ENCODE measurements around the gene LDLRAP1.

LDLRAP1 gene

GRCh38 chr1:25544243-25544764 is 898 bp downstream of the LDLRAP1 start:
- DNase-seq, result no peak

DNA sequence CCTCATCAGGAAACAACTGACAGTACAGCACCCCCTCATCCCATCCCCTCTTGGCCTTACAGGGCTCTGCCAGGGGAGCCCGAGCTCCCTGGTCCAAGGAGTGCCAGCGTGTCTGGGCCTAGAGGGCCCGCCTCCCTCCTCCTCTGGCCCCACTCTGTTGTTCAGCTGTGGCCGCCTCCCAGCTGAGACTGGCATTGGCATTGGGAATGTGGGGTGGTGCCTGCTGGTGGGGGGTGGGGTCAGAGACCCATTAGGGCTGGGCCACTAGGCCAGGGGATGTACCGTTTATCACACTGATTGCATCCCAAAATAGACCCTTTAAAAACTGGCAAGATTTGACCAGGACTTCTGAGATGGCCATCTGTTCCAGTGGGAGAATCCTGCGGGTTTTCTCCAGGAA is 1.4 kb downstream of the LDLRAP1 start:
- DNase-seq, result no peak

DNA sequence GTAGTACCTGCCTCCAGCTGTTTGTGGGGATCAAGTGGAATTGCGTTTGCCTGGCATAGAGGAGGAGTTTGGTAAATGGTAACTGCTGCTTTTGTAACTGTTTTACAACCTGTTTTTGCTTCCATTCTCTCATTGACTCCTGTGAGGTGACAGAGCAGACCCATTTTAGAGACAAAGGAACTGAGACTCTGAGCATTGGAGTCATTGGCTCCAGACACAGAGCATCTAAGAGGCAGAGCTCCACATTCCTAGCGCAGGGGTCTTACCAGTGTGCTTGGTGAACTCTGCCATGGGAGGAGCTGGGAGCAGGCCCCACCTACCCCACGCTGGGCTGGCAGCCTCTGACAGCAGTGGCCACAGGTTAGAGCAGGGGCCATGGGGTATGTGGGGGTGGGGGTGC is 2.4 kb downstream of the LDLRAP1 start:
- no peak for DNase-seq

DNA sequence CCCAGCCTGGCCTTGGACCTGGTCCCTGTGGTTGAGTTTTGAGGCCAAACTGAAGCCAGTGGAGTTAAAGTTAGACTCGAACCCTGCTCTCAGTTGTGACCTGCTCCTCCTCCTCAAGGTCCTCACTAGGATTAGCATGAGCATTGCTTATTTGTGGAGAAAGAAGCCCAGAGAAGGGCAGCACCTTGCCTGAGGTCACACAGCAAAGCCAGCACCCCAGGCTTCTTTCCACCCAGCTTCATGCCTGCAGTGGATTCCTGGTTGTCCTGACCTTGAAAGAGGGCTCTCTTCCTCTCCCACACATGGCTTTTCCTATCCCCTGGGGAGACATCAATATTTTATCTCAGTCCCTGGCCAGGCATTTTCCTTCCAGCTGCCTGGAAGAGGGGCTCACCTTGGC is 2.8 kb downstream of the LDLRAP1 start:
- no peak for DNase-seq

DNA sequence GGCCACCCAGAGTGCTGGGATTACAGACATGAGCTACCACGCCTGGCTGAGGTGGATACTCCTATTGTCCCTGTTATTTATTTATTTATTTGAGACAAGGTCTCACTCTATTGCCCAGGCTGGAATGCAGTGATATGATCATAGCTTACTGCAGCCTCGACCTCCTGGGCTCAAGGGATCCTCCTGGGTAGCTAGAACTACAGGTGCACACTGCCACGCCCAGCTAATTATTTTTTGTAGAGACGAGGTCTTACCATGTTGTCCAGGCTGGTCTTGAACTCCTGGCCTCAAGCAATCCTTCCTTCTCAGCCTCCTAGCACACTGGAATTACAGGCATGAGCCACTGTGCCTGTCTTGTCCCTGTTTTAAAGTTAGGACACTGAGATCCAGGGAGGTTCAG is 5.2 kb downstream of the LDLRAP1 start:
- DNase-seq, result no peak

- DNase-seq, result peak; percentile 88
Observed at GRCh38 chr1:25549273-25550154, 6.1 kb downstream of the LDLRAP1 start.

- peak; percentile 70 for DNase-seq
Observed at GRCh38 chr1:25550155-25550506, 6.7 kb downstream of the LDLRAP1 start.

GRCh38 chr1:25550683-25551310 is 7.4 kb downstream of the LDLRAP1 start:
- DNase-seq, result no peak

DNA sequence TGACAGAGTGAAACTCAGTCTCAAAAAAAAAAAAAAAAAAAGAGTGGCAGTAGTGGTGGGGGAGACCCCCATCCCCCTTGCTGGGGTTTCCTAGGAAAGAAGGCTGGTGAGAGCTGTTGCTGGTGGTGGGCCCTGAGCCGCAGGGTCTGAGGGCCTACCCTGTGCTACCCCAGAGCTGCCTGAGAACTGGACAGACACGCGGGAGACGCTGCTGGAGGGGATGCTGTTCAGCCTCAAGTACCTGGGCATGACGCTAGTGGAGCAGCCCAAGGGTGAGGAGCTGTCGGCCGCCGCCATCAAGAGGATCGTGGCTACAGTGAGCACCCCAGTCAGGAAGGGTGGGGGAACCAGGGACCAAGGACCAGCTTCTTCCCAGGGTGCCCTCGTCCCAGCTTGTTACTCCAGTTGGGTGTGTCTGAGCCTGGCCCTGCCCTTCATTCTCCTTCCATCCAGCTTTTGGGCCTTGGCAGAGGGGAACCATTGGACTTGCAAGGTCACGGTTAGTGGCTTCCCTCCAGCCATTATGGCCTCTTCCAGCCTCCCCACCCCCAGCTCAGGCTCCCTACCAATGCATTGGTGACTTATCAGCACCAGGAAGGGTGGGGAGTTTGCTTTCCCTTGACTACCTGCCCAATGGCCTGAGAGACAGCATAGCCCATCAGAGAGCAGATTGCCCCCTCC is 10.5 kb downstream of the LDLRAP1 start:
- DNase-seq, result no peak

GRCh38 chr1:25554430-25554780 is 11.0 kb downstream of the LDLRAP1 start:
- no peak for DNase-seq

DNA sequence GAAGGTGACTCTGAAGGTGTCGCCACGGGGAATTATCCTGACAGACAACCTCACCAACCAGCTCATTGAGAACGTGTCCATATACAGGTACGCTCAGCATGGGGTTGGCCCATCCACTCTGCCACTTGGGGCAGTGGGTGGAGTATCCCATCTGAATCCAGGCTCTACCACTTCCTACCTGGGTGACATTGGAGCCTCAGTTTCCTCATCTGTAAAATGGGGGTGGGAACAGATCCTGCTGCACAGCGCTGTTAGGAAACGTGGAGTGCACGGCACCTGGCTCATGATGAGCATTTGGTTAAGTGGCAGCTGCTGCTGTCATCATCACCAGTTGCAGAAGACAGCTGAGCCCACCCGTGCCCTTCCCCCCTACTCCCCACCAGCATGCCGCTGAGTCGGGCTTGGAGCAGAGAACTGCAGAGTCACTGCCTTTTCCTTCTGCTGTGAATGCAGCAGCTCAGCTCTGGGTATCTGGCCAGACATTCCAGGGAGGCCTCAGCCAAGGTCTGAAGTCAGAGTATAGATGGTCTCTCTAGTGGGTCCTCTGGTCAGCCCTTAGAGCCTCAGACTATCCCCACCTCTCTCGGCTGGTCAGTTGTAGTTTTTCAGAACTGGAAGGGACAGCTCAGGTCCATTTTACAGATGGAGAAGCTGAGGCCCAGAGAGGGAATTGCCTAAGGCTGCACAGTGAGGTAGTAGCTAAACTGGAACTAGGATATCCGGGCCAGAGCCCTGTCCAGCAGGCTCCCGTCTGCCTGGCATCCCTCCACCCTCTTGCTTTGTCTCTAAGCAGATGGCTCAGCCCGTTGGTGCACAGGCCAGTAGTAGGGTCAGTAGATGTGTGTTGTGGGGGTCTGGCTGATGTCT is 11.7 kb downstream of the LDLRAP1 start:
- DNase-seq, result no peak

- DNase-seq, result no peak
Observed at GRCh38 chr1:25555753-25556092, 12.3 kb downstream of the LDLRAP1 start.

- DNase-seq, result no peak
Observed at GRCh38 chr1:25556132-25556670, 12.8 kb downstream of the LDLRAP1 start.

DNA sequence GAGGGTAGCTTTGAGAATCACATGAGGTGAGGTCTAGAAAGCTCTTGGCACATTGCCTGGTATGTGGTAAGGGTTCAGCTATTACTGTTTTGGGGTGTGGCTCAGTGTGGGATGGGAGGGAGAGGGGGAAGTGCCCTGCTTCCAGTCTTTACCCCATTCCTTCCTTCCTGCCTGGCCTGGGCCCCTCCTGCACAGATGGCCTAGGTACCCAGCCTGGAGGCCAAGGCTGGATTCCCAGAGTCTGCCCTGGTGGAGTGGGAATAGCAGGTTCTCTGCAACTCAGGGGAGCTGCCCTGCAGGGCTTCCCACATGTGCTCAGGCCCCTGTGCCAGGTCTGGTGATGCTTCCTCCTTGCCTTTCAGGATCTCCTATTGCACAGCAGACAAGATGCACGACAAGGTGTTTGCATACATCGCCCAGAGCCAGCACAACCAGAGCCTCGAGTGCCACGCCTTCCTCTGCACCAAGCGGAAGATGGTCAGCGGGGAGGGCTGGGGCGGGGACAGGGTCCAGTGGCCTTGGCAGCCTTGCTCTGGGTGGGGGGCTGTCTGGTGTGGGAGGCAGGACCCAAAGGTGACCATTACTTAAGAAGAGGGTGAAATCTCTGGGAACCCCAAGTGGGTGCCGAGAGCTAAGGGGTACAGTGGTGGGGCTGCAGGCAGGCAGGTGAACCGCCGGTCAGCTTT is 13.5 kb downstream of the LDLRAP1 start:
- peak; percentile 32 for DNase-seq

DNA sequence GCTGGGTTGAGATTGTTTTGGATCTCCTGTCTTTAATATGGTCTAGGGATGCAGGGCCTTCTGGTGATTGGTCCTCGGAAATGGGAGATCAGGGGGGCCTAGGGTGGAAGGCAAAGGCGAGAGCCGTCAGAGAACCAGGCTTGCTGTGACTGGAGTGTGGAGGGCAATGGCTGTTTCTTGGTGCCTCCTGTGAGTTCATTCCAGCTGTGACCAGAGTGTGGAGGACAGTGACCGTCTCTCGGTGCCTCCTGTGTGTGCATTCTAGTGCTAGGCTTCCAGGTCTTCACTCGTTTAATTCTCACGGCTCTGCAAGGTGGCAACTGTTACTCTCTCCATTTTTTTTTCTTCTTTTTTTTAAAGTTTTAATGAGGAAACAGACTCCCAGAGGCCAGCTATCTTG is 14.1 kb downstream of the LDLRAP1 start:
- no peak for DNase-seq

DNA sequence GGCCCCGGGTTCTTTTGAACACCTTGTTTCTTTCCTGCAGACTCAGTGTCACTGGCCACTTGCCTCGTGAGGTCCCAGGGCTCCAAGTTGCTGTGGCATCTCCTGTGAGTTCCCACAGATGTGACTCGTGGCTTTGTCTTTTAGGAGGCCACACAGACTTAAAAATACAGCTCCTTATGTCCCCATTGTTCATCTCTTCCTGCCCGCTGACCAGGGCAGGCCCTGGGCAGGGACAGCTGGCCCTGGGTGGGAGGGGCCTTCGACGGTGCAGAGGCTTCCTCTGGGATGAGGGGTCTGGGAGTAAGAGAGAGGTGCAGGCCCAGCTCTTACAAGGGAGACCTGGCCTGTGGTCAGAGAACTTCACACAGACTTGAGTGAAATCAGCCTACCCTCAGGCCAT is 15.6 kb downstream of the LDLRAP1 start:
- DNase-seq, result no peak

DNA sequence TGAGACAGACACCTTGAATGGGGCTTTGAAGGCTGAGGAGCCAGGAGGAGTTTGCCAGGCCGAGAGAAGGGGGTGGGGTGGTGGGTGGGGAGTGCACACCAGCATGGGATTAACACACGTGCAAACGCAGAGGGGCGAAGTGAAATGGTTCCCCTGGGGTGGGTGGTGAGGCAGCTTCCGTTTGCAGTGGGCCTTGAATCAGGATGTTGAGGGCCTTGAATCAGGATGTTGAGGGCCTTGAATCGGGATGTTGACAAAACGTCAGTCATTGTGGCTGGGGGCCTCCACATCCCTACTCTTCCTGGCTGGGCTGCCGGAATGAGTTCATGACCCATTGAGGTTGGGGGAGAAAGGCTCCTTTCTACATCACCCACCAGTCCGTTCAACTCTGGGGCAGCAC is 16.6 kb downstream of the LDLRAP1 start:
- DNase-seq, result no peak

- no peak for DNase-seq
Observed at GRCh38 chr1:25560788-25561187, 17.4 kb downstream of the LDLRAP1 start.

GRCh38 chr1:25561421-25562100 is 18.2 kb downstream of the LDLRAP1 start:
- DNase-seq, result no peak

DNA sequence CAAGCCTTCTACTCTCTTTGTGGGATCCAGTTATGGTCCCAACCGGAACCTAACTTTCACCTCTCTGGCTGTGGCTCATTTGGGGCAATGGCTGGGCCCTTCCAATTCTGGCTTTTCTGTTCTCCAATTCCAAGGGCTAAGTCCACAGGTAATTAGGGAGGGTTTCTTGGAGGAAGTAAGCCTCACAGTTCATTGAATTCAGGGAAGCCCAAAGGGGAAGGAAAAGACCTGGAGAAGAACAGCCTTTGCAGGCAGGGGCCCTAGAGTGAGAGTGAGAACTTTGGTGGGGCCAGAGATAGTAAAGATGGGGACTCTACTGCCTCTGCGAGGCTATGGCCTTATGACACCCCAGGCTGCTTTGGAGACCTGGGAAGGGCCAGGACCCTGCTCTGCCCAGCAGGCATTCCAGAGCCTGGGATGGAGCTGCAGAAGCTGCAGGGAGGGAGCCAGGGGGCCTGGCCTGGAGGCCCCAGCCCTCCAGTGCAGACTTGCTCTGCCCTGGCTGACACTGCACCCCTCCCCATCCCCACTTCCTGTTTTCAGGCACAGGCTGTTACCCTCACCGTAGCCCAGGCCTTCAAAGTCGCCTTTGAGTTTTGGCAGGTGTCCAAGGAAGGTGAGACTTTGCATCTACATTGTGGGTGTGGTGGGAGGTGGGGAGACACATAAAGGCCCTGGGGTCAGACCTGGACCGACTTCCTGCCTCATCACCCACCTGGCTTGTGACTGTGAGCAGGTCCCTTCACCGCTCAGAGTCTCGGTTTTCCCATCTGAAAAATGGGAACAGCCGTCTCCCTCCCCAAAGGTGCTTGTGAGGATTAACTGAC is 18.9 kb downstream of the LDLRAP1 start:
- peak; percentile 36 for DNase-seq

DNA sequence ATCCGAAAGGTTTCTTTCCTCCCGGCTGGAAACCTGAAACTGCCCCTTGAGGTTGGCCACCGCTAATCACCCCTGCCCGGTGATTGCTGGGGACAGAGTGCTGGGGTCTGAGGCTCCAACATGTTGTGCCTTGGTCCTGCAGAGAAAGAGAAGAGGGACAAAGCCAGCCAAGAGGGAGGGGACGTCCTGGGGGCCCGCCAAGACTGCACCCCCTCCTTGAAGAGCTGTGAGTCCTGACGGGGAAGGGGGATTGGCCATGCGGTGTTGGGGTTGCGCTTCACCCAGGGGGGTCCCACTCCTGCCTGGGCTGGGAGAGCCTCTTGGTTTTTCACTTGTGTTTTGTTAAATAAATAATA is 19.5 kb downstream of the LDLRAP1 start:
- DNase-seq, result no peak
